H7 (cell line): ENCODE data around the gene BRF1. TPM values are rescaled to one million over a fixed set of nuclear protein-coding genes. Genes with fewer than 3 reads are reported as not detected.

ENCODE experiments used
- DNase-seq: peaks from one replicate; pipeline ENCODE4 v3.0.0; 2012
- H3K27me3 ChIP-seq: 2 replicates; pipeline ENCODE4 v1.6.0; 2011; ENCODE audit warnings: mild to moderate bottlenecking, low read length; ENCODE audit not compliant: control insufficient read depth, insufficient read depth
- H3K36me3 ChIP-seq: replicated peaks from 2 replicates; pipeline ENCODE4 v1.5.1; 2011; ENCODE audit warnings: low read length; ENCODE audit not compliant: control insufficient read depth, insufficient read depth
- H3K4me3 ChIP-seq: 2 replicates; pipeline ENCODE4 v1.5.1; 2011; ENCODE audit warnings: low read depth, mild to moderate bottlenecking, control low read depth, low read length, moderate library complexity; ENCODE audit not compliant: insufficient read depth
- total RNA-seq: library from RNA; depleted of rRNA; stranded (reverse); fragments of >200 nt; shearing (Covaris generic); gene quantifications from 2 replicates; pipeline ENCODE4 v1.2.3, GENCODE V29; 2014

BRF1 gene
- total RNA-seq, 1 experiment from 2014 or later: 18.5 TPM

GRCh38 chr14:105168979-105169507 is 131.8 kb downstream of the BRF1 start:
- peak; percentile 94 for DNase-seq

DNA sequence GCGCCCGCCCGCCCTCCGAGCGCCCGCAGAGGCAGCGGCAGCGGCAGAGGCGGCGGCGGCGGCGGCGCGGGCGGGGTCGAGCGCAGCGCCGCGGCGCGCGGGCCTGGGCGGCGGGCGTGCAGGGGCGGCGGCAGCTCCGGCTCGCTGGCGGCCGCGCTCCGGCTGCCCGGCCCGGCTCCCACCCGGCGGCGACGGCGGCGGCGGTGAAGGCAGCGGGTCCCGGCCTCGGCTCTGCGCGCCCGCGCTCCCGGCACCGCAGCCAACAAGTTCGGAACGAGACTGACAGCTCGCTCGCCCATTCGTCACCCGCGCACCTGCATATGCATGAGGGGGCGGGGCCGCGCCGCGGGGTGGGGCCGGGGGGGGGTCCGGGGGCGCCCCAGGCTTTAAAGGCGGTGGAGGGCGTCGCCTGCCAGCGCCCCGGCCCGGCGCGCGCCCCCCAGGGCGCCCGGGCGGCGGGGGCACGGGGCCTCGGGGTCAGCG is 132.3 kb downstream of the BRF1 start, which contains the start of gene JAG2:
TSS of gene JAG2 (minus strand) at position 281 of the 483 bp plus-strand sequence. CDS start 356 bp downstream, outside the sequence.
- peak within 1 kb of the TSS; percentile 54 for H3K4me3 ChIP-seq
- DNase-seq: peak; percentile 94
- H3K27me3 ChIP-seq: peaks cover 5% of the 10 kb centered on the region
- H3K36me3 ChIP-seq: no peaks in the 10 kb centered on the region

More at GRCh38 chr14:105168979-105169507, 131.8 kb downstream of the BRF1 start:
- peak overlapping the region; percentile 49 for H3K4me3 ChIP-seq
- peaks cover 5% of the 10 kb centered on the region for H3K27me3 ChIP-seq
- H3K36me3 ChIP-seq: no peaks in the 10 kb centered on the region

GRCh38 chr14:105168093-105168420 is 132.7 kb downstream of the BRF1 start:
- peak overlapping the region; percentile 54 for H3K4me3 ChIP-seq
- H3K27me3 ChIP-seq: peaks cover 5% of the 10 kb centered on the region
- no peaks in the 10 kb centered on the region for H3K36me3 ChIP-seq
- peak; percentile 89 for DNase-seq

DNA sequence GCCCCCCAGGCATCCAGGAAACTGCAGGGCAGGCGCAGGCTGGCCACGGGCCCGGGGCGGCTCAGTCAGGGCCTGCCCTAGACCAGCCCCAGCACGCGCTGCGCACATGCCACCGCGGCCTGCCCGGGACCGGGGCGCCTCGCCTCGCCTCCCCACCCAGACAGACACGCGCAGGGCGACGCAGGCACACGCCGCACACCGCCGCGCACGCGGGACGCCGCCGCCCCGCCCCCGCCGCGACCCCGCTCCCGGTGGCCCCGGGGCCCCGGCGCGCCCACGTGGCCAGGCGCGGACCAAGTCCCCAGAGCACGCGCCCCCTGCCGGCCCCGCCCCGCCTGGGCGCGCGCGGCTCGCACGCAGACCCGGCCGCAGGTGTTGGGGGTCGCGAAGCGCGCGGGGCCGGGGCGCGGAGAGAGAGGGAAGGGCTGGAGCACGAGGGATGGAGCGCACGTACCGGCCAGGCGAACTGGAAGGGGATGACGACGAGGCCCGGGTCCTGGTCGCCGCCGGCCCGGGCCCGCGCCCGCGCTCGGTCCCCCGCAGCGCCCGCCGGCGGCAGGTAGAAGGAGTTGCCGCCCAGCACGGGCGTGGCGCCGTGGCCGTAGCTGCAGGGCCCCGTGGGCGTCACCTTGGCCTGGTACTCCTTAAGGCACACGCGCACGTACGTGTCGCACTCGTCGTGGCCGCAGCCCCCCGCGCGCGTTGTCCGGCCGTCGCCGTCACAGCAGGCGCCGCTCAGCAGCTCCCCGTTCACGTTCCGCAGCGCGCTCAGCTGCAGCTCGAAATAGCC is 133.3 kb downstream of the BRF1 start:
- H3K4me3 ChIP-seq: peak overlapping the region; percentile 54
- H3K36me3 ChIP-seq: no peaks in the 10 kb centered on the region
- H3K27me3 ChIP-seq: peaks cover 5% of the 10 kb centered on the region
- peak; percentile 93 for DNase-seq

DNA sequence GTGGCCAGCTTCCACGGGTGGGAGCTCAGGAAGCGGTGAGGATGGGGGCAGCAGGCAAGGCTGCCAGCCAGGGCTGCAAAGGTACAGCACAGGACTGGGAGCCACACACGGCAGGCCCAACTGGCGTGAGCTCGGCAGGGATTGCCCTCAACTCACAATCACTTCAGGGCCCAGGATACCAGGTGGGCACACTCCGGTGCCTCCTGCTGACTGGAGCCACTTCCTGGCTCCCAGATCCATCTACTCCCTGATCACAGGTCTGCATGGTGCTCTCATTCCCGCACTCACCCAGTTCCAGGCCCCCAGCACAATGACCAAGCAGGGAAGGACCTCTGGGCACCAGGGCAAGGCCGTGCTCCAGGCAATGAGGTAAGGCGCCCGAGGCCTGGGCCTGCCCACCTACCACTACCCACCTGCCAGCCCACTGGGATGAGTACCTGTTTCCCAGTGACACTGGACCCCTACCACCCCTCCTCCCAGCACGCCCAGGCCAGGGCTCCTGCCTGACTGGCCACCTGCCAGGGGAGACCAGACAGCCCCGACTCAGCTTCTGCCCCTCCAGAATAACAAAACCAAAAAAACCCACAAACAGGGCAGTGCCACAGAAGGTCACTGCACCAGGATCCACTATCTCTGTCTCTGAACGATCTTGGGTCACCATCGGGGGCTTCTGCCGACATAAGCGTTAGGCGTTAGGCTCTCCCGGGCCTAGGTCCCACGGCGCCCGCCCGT is 134.1 kb downstream of the BRF1 start:
- DNase-seq: no peak
- H3K4me3 ChIP-seq: no peak overlapping the region
- H3K27me3 ChIP-seq: peaks cover 5% of the 10 kb centered on the region
- H3K36me3 ChIP-seq: no peaks in the 10 kb centered on the region

DNA sequence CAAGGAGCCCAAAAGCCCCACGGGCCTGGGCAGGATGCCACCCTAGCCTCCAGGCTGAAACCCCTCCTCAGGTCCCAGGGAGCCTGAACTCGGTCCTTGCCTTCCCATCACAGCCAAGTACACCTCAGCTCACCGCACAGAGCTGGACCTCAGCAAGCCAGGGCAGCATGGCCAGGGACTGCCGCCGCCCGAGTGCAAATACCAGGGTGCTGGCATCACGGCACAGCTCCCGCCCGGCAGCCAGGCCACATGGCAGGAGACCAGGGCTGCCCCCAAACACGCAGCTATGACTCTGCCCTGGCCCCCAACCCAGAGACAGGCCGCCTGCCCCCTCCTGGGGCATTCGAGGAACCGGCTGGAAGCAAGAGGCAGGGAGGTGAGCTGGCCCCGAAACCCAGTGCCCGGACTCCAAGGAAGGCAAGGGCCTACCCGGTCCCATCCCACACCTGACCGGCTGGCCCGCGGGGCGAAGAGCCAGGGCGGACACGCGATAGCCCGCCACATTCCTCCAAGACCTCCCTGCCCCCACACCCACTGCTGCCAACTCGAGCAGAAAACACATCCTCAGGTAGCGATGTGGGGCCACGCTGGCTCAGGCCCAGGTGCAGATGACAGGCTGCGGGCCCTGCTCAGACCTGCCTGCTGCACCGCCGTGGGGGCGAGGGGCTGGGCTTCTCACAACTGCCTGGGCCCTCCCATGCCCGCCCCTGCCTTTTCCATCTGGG is 134.9 kb downstream of the BRF1 start:
- Histone ChIP-seq H3K27me3 (peaks cover 5% of the 10 kb centered on the region), H3K36me3 (no peaks in the 10 kb centered on the region), H3K4me3 (no peak overlapping the region)
- no peak for DNase-seq

DNA sequence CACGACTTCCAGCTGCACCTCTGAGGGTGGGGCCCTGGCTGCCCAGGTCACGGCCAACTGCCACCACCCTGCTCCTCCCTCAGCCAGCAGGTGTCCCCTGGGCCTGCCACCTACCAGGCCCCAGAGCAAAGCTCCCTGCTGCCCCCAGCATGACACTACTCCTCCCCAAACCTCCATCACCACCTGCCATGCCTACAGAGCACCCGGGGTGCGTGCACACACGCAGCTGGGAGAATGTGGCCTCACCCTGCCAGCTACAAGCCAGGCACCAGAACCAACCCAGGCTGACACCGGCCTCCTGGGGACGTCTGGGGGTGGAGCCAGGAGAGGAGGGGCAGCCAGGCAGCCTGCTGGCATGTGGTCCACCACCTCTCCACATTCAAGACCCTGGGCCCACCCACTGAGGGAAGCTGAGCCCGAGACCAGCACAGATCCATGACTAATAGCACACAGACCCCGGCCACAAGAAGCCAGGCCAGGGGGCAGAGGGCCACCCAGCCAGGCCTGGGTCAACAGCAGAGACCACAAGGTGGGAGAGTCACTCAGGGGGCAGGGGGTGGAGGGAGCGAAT is 135.6 kb downstream of the BRF1 start:
- Histone ChIP-seq H3K4me3 (no peak overlapping the region), H3K36me3 (no peaks in the 10 kb centered on the region), H3K27me3 (peaks cover 5% of the 10 kb centered on the region)
- DNase-seq: no peak

- H3K27me3 ChIP-seq: peaks cover 5% of the 10 kb centered on the region
Measured at GRCh38 chr14:105163040-105163742, 137.6 kb downstream of the BRF1 start.

GRCh38 chr14:105162669-105162979 is 138.2 kb downstream of the BRF1 start:
- no peaks in the 10 kb centered on the region for H3K36me3 ChIP-seq
- H3K27me3 ChIP-seq: peaks cover 2% of the 10 kb centered on the region
- no peak for DNase-seq
- no peak overlapping the region for H3K4me3 ChIP-seq

More at GRCh38 chr14:105163040-105163742, 137.6 kb downstream of the BRF1 start:
- no peak for DNase-seq
- no peaks in the 10 kb centered on the region for H3K36me3 ChIP-seq
- no peak overlapping the region for H3K4me3 ChIP-seq

DNA sequence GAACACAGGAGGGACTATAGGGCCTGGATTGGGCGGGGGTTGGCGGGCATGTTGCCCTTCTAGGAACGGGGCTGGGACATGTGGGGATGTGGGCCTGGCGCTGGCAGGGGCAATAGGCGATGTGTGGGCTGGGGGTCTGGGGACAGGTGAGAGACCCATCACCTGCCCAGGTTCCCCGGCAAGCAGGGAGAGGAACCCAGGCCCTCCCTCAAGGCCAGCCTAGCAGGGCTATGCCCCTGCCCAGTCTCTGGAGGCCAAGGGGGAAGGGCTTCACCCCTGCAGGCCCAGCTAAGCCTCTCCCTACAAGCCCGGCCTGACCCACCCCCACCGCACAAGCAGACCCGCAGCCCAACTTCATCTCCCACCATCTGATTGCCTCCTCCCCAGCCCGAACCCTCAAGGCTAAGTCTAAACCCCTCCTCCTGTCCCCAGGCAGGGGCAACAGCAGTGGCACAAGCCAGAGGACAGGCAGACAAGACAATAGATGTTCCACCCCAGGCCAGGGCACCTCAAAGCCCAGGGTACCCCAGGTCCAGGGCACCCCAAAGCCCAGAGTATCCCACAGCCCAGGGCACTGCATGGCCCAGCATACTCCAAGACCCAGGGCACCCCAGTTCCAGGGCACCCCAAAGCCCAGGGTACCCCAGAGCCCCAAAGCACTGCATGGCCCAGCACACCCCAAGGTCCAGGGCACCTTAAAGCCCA is 138.7 kb downstream of the BRF1 start:
- no peak overlapping the region for H3K4me3 ChIP-seq
- no peaks in the 10 kb centered on the region for H3K36me3 ChIP-seq
- H3K27me3 ChIP-seq: no peaks in the 10 kb centered on the region
- no peak for DNase-seq

- Histone ChIP-seq H3K36me3 (no peaks in the 10 kb centered on the region), H3K27me3 (no peaks in the 10 kb centered on the region), H3K4me3 (no peak overlapping the region)
- no peak for DNase-seq
Measured at GRCh38 chr14:105161309-105161708, 139.5 kb downstream of the BRF1 start.

GRCh38 chr14:105160776-105161175 is 140.0 kb downstream of the BRF1 start:
- no peak overlapping the region for H3K4me3 ChIP-seq
- no peak for DNase-seq
- H3K36me3 ChIP-seq: no peaks in the 10 kb centered on the region
- H3K27me3 ChIP-seq: no peaks in the 10 kb centered on the region

- H3K36me3 ChIP-seq: no peaks in the 10 kb centered on the region
- H3K27me3 ChIP-seq: no peaks in the 10 kb centered on the region
- no peak overlapping the region for H3K4me3 ChIP-seq
- DNase-seq: no peak
Measured at GRCh38 chr14:105159344-105159743, 141.5 kb downstream of the BRF1 start.
